ENCODE measurements around the gene SIDT1. TPM values are rescaled to one million over a fixed set of nuclear protein-coding genes. Genes with fewer than 3 reads are reported as not detected.

Gene SIDT1
- total RNA-seq, 1 donor from 2014 or later = not detected

GRCh38 chr3:113501597-113501996 lies 30.8 kb upstream of the SIDT1 start:
- Histone ChIP-seq H3K9me3 (ENCODE audit: insufficient read depth, low read depth, low read length) (no peaks in the 10 kb centered on the region), H3K36me3 (ENCODE audit: insufficient read depth, low read length) (peaks cover 1% of the 10 kb centered on the region), H3K27me3 (ENCODE audit: insufficient read depth, low read length) (no peaks in the 10 kb centered on the region), H3K4me2 (ENCODE audit: low read length) (no peak overlapping the region), H3K4me3 (ENCODE audit: insufficient read depth, low read depth, low read length) (no peak overlapping the region), H3K79me2 (ENCODE audit: insufficient read depth, low read length) (no peaks in the 10 kb centered on the region), H3K9ac (ENCODE audit: low read length) (no peak overlapping the region), H2AFZ (ENCODE audit: low read depth, low read length) (no peak overlapping the region), H4K20me1 (ENCODE audit: insufficient read depth, low read length) (no peaks in the 10 kb centered on the region), H3K4me1 (ENCODE audit: insufficient read depth, low read length) (peaks cover 14% of the 10 kb centered on the region), H3K27ac (ENCODE audit: low read depth, low read length) (no peak overlapping the region)
- no peak overlapping the region for H3K4me3 Mint-ChIP-seq (ENCODE audit: unreplicated experiment)
- H3K4me1 Mint-ChIP-seq (ENCODE audit: low read depth, unreplicated experiment) = peaks cover 22% of the 10 kb centered on the region
- TF ChIP-seq EZH2 (IDR thresholded peaks at IDR 0.05; ENCODE audit: insufficient read depth, low read length) (no peak), CTCF (IDR thresholded peaks at IDR 0.05; ENCODE audit: insufficient read depth, low read depth, low read length) (no peak)
- DNase-seq (ENCODE audit: low read depth) (no peak), FAIRE-seq (no peak)
- H3K27me3 Mint-ChIP-seq (ENCODE audit: low read depth, unreplicated experiment) = no peaks in the 10 kb centered on the region
- H3K9me3 Mint-ChIP-seq (ENCODE audit: unreplicated experiment) = no peaks in the 10 kb centered on the region
- H3K27ac Mint-ChIP-seq (ENCODE audit: unreplicated experiment) = no peak overlapping the region
- H3K36me3 Mint-ChIP-seq (ENCODE audit: low read depth, unreplicated experiment) = peaks cover 5% of the 10 kb centered on the region

GRCh38 chr3:113505867-113506266 lies 26.5 kb upstream of the SIDT1 start:
- Mint-ChIP-seq H3K27me3 (ENCODE audit: low read depth, unreplicated experiment) (no peaks in the 10 kb centered on the region), H3K36me3 (ENCODE audit: low read depth, unreplicated experiment) (peaks cover 6% of the 10 kb centered on the region), H3K27ac (ENCODE audit: unreplicated experiment) (no peak overlapping the region), H3K4me3 (ENCODE audit: unreplicated experiment) (no peak overlapping the region), H3K9me3 (ENCODE audit: unreplicated experiment) (peaks cover 2% of the 10 kb centered on the region), H3K4me1 (ENCODE audit: low read depth, unreplicated experiment) (no peaks in the 10 kb centered on the region)
- no peaks in the 10 kb centered on the region for H3K4me1 ChIP-seq (ENCODE audit: insufficient read depth, low read length)
- H3K79me2 ChIP-seq (ENCODE audit: insufficient read depth, low read length) = peaks cover 12% of the 10 kb centered on the region
- no peaks in the 10 kb centered on the region for H3K36me3 ChIP-seq (ENCODE audit: insufficient read depth, low read length)
- DNase-seq (ENCODE audit: low read depth) (no peak), FAIRE-seq (peak; percentile 29)
- TF ChIP-seq EZH2 (IDR thresholded peaks at IDR 0.05; ENCODE audit: insufficient read depth, low read length) = no peak
- no peak for TF ChIP-seq CTCF (IDR thresholded peaks at IDR 0.05; ENCODE audit: insufficient read depth, low read depth, low read length)
- H3K27ac ChIP-seq (ENCODE audit: low read depth, low read length) = no peak overlapping the region
- H3K4me3 ChIP-seq (ENCODE audit: insufficient read depth, low read depth, low read length) = no peak overlapping the region
- peaks cover 7% of the 10 kb centered on the region for H4K20me1 ChIP-seq (ENCODE audit: insufficient read depth, low read length)
- no peaks in the 10 kb centered on the region for H3K9me3 ChIP-seq (ENCODE audit: insufficient read depth, low read depth, low read length)
- no peaks in the 10 kb centered on the region for H3K27me3 ChIP-seq (ENCODE audit: insufficient read depth, low read length)
- H2AFZ ChIP-seq (ENCODE audit: low read depth, low read length) = no peak overlapping the region
- no peak overlapping the region for H3K4me2 ChIP-seq (ENCODE audit: low read length)
- no peak overlapping the region for H3K9ac ChIP-seq (ENCODE audit: low read length)

- no peaks in the 10 kb centered on the region for H3K36me3 ChIP-seq (ENCODE audit: insufficient read depth, low read length)
- H3K27ac ChIP-seq (ENCODE audit: low read depth, low read length) = no peak overlapping the region
- no peak overlapping the region for H2AFZ ChIP-seq (ENCODE audit: low read depth, low read length)
- DNase-seq (ENCODE audit: low read depth) (no peak), FAIRE-seq (no peak)
- H3K9me3 ChIP-seq (ENCODE audit: insufficient read depth, low read depth, low read length) = no peaks in the 10 kb centered on the region
- H3K9me3 Mint-ChIP-seq (ENCODE audit: unreplicated experiment) = peaks cover 2% of the 10 kb centered on the region
- H4K20me1 ChIP-seq (ENCODE audit: insufficient read depth, low read length) = peaks cover 7% of the 10 kb centered on the region
- H3K4me1 Mint-ChIP-seq (ENCODE audit: low read depth, unreplicated experiment) = no peaks in the 10 kb centered on the region
- no peak overlapping the region for H3K4me2 ChIP-seq (ENCODE audit: low read length)
- peaks cover 6% of the 10 kb centered on the region for H3K36me3 Mint-ChIP-seq (ENCODE audit: low read depth, unreplicated experiment)
- H3K4me3 ChIP-seq (ENCODE audit: insufficient read depth, low read depth, low read length) = no peak overlapping the region
- H3K27me3 Mint-ChIP-seq (ENCODE audit: low read depth, unreplicated experiment) = no peaks in the 10 kb centered on the region
- no peak overlapping the region for H3K9ac ChIP-seq (ENCODE audit: low read length)
- H3K27ac Mint-ChIP-seq (ENCODE audit: unreplicated experiment) = no peak overlapping the region
- no peak overlapping the region for H3K4me3 Mint-ChIP-seq (ENCODE audit: unreplicated experiment)
- peaks cover 23% of the 10 kb centered on the region for H3K79me2 ChIP-seq (ENCODE audit: insufficient read depth, low read length)
- no peaks in the 10 kb centered on the region for H3K4me1 ChIP-seq (ENCODE audit: insufficient read depth, low read length)
- H3K27me3 ChIP-seq (ENCODE audit: insufficient read depth, low read length) = no peaks in the 10 kb centered on the region
- TF ChIP-seq EZH2 (IDR thresholded peaks at IDR 0.05; ENCODE audit: insufficient read depth, low read length) (no peak), CTCF (IDR thresholded peaks at IDR 0.05; ENCODE audit: insufficient read depth, low read depth, low read length) (no peak)
These were observed 24.8 kb upstream of the SIDT1 start for GRCh38 chr3:113507501-113508067.
